Esophagus squamous epithelium (tissue), 4 donors: ENCODE results near the gene NEDD1.

ENCODE experiments used
- POLR2A ChIP-seq, 4 donors: fragments of 450-650 bp; IDR thresholded peaks; one replicate each; pipeline ENCODE4 v1.6.1; 2017; ENCODE audit warnings: antibody characterized with exemption in 4 of 4, mild to moderate bottlenecking in 4 of 4, moderate library complexity in 3 of 4
- TF ChIP-seq, protein P1 (sequence below), 6 experiments: fragments of 450-650 bp in 4 of 6; fragments of 200-600 bp in 2 of 6; sonication (generic) in 2 of 6; IDR thresholded peaks; one replicate each; pipeline ENCODE4 v1.5.1; 2016 to 2019; ENCODE audit warnings: antibody characterized with exemption in 6 of 6, mild to moderate bottlenecking in 4 of 6, moderate library complexity in 4 of 6

DNA sequence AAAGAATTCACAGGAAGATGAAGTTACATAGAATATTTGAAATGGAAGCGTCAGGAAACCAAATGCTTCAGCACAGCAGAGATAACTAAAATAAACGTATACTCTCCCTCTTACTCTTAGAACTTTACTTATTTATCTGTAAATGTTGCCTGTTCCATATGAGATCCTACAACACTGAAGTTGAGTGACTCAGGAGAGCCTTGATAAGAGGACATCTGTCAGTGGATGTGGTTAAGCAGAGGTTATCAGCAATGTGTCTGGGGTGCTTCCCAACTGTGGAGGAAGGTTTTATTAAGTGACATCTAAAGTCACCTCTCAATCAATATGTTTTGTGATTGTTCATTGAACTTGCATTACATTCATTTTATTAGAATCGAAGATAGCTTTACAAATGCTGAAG lies 81.9 kb downstream of the NEDD1 start:
- TF ChIP-seq, protein P1, sequence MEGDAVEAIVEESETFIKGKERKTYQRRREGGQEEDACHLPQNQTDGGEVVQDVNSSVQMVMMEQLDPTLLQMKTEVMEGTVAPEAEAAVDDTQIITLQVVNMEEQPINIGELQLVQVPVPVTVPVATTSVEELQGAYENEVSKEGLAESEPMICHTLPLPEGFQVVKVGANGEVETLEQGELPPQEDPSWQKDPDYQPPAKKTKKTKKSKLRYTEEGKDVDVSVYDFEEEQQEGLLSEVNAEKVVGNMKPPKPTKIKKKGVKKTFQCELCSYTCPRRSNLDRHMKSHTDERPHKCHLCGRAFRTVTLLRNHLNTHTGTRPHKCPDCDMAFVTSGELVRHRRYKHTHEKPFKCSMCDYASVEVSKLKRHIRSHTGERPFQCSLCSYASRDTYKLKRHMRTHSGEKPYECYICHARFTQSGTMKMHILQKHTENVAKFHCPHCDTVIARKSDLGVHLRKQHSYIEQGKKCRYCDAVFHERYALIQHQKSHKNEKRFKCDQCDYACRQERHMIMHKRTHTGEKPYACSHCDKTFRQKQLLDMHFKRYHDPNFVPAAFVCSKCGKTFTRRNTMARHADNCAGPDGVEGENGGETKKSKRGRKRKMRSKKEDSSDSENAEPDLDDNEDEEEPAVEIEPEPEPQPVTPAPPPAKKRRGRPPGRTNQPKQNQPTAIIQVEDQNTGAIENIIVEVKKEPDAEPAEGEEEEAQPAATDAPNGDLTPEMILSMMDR (IDR thresholded peaks at IDR 0.05): no peak
- TF ChIP-seq POLR2A (IDR thresholded peaks at IDR 0.05): no peak
